Measurements from ENCODE around the gene GTF3A.

- TF ChIP-seq EZH2phosphoT487 (IDR thresholded peaks at IDR 0.05; ENCODE audit: unreplicated experiment) (no peak), CTCF (conservative IDR thresholded peaks at IDR 0.05; ENCODE audit: low read depth in 2 of 2) (no peak), POLR2AphosphoS5 (IDR thresholded peaks at IDR 0.05; ENCODE audit: low read depth) (no peak), EZH2 (IDR thresholded peaks at IDR 0.05; ENCODE audit: low read depth, unreplicated experiment) (no peak), JUNB (IDR thresholded peaks at IDR 0.05; ENCODE audit: unreplicated experiment) (no peak), CREB1 (CRISPR knock-in tag; IDR thresholded peaks at IDR 0.05; ENCODE audit: low read depth) (no peak), ZNF114 (CRISPR knock-in tag; IDR thresholded peaks at IDR 0.05) (no peak), REST (IDR thresholded peaks at IDR 0.05; ENCODE audit: unreplicated experiment) (no peak), ZNF462 (CRISPR knock-in tag; IDR thresholded peaks at IDR 0.05) (no peak), ZNF331 (CRISPR knock-in tag; IDR thresholded peaks at IDR 0.05; ENCODE audit: low read depth) (no peak), STAT1 (IDR thresholded peaks at IDR 0.05; ENCODE audit: unreplicated experiment) (no peak)
- TF ChIP-seq, protein P1, sequence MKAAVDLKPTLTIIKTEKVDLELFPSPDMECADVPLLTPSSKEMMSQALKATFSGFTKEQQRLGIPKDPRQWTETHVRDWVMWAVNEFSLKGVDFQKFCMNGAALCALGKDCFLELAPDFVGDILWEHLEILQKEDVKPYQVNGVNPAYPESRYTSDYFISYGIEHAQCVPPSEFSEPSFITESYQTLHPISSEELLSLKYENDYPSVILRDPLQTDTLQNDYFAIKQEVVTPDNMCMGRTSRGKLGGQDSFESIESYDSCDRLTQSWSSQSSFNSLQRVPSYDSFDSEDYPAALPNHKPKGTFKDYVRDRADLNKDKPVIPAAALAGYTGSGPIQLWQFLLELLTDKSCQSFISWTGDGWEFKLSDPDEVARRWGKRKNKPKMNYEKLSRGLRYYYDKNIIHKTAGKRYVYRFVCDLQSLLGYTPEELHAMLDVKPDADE (IDR thresholded peaks at IDR 0.05) = no peak
These were observed 1.1 kb upstream of the GTF3A start for GRCh38 chr13:27423333-27423732.

Data from GM23338 (cell line).